ENCODE data around the gene AGBL4. TPM values are rescaled to one million over a fixed set of nuclear protein-coding genes. Genes with fewer than 3 reads are reported as not detected.

AGBL4 gene
- total RNA-seq, 1 experiment from 2014 or later = 0.33 TPM

GRCh38 chr1:48940962-48941732 lies 1082.6 kb downstream of the AGBL4 start:
- H3K9me3 ChIP-seq (ENCODE audit: low read length) = no peaks in the 10 kb centered on the region
- H3K9ac ChIP-seq (ENCODE audit: low read length) = no peak overlapping the region
- H3K4me3 ChIP-seq (ENCODE audit: low read length) = no peak overlapping the region
- BruUV-seq (replicated peaks) = no TSS peak
- no peaks in the 10 kb centered on the region for H3K27me3 ChIP-seq (ENCODE audit: low read length)
- H3K36me3 ChIP-seq (ENCODE audit: low read depth, low read length) = no peaks in the 10 kb centered on the region
- H3K9me2 ChIP-seq (replicated peaks; ENCODE audit: low read length) = no peaks in the 10 kb centered on the region
- H3K4me1 ChIP-seq (ENCODE audit: insufficient read depth, low read length) = peaks cover 17% of the 10 kb centered on the region
- H3K79me2 ChIP-seq (ENCODE audit: low read length) = no peaks in the 10 kb centered on the region
- TF ChIP-seq CTCF (conservative IDR thresholded peaks at IDR 0.05; ENCODE audit: low read depth, low read length) (no peak), EZH2phosphoT487 (IDR thresholded peaks at IDR 0.05; ENCODE audit: borderline replicate concordance, low read length) (no peak), EZH2 (IDR thresholded peaks at IDR 0.05; ENCODE audit: low read length, unreplicated experiment) (no peak)
- no peak overlapping the region for H3K4me2 ChIP-seq (ENCODE audit: low read length)
- ATAC-seq (no peak), DNase-seq (no peak)
- H3F3A ChIP-seq (ENCODE audit: low read length, unreplicated experiment) = no peaks in the 10 kb centered on the region
- intact Hi-C loops (cut with micrococcal nuclease) = no loop called here
- no peak overlapping the region for H3K27ac ChIP-seq (ENCODE audit: low read length)
- ChIA-PET POLR2A (ENCODE audit: unreplicated experiment) (no interaction called here), CTCF (interaction anchor here (0.6 kb wide), 1 partner anchor 220 kb away, joined by 3 read pairs; no protein-coding TSS in a partner anchor)
- H4K20me1 ChIP-seq (ENCODE audit: low read length) = no peaks in the 10 kb centered on the region
- H2AFZ ChIP-seq (ENCODE audit: low read length) = no peak overlapping the region

- Histone ChIP-seq H3K36me3 (ENCODE audit: low read depth, low read length) (no peaks in the 10 kb centered on the region), H2AFZ (ENCODE audit: low read length) (no peak overlapping the region), H3K27me3 (ENCODE audit: low read length) (no peaks in the 10 kb centered on the region), H3F3A (ENCODE audit: low read length, unreplicated experiment) (no peaks in the 10 kb centered on the region), H3K79me2 (ENCODE audit: low read length) (no peaks in the 10 kb centered on the region), H3K4me1 (ENCODE audit: insufficient read depth, low read length) (peaks cover 20% of the 10 kb centered on the region), H3K4me3 (ENCODE audit: low read length) (no peak overlapping the region), H3K9ac (ENCODE audit: low read length) (no peak overlapping the region), H4K20me1 (ENCODE audit: low read length) (no peaks in the 10 kb centered on the region), H3K9me3 (ENCODE audit: low read length) (no peaks in the 10 kb centered on the region), H3K27ac (ENCODE audit: low read length) (no peak overlapping the region), H3K9me2 (replicated peaks; ENCODE audit: low read length) (no peaks in the 10 kb centered on the region), H3K4me2 (ENCODE audit: low read length) (no peak overlapping the region)
- ATAC-seq (no peak), DNase-seq (no peak)
- ChIA-PET POLR2A (ENCODE audit: unreplicated experiment) (no interaction called here), CTCF (interaction anchor here (0.6 kb wide), 1 partner anchor 221 kb away, joined by 3 read pairs; no protein-coding TSS in a partner anchor)
- TF ChIP-seq EZH2phosphoT487 (IDR thresholded peaks at IDR 0.05; ENCODE audit: borderline replicate concordance, low read length) (no peak), EZH2 (IDR thresholded peaks at IDR 0.05; ENCODE audit: low read length, unreplicated experiment) (no peak), CTCF (conservative IDR thresholded peaks at IDR 0.05; ENCODE audit: low read depth, low read length) (no peak)
- BruUV-seq (replicated peaks) = no TSS peak
- intact Hi-C loops (cut with micrococcal nuclease) = no loop called here
Observed at GRCh38 chr1:48940354-48940753, 1083.4 kb downstream of the AGBL4 start.

- ATAC-seq (no peak), DNase-seq (no peak)
- Histone ChIP-seq H3K36me3 (ENCODE audit: low read depth, low read length) (no peaks in the 10 kb centered on the region), H3K27ac (ENCODE audit: low read length) (no peak overlapping the region), H3K9ac (ENCODE audit: low read length) (no peak overlapping the region), H3K4me1 (ENCODE audit: insufficient read depth, low read length) (peaks cover 20% of the 10 kb centered on the region), H3K79me2 (ENCODE audit: low read length) (no peaks in the 10 kb centered on the region), H4K20me1 (ENCODE audit: low read length) (no peaks in the 10 kb centered on the region), H2AFZ (ENCODE audit: low read length) (no peak overlapping the region), H3F3A (ENCODE audit: low read length, unreplicated experiment) (no peaks in the 10 kb centered on the region), H3K9me2 (replicated peaks; ENCODE audit: low read length) (no peaks in the 10 kb centered on the region), H3K4me3 (ENCODE audit: low read length) (no peak overlapping the region), H3K4me2 (ENCODE audit: low read length) (no peak overlapping the region), H3K27me3 (ENCODE audit: low read length) (no peaks in the 10 kb centered on the region), H3K9me3 (ENCODE audit: low read length) (no peaks in the 10 kb centered on the region)
- CTCF ChIA-PET = no interaction called here
- BruUV-seq (replicated peaks) = no TSS peak
- intact Hi-C loops (cut with micrococcal nuclease) = no loop called here
- POLR2A ChIA-PET (ENCODE audit: unreplicated experiment) = no interaction called here
- no peak for TF ChIP-seq EZH2 (IDR thresholded peaks at IDR 0.05; ENCODE audit: low read length, unreplicated experiment)
- TF ChIP-seq EZH2phosphoT487 (IDR thresholded peaks at IDR 0.05; ENCODE audit: borderline replicate concordance, low read length) = no peak
- TF ChIP-seq CTCF (conservative IDR thresholded peaks at IDR 0.05; ENCODE audit: low read depth, low read length) = no peak
Observed at GRCh38 chr1:48939828-48940227, 1083.9 kb downstream of the AGBL4 start.
